Stimulated activated CD4-positive, alpha-beta T cell treated with anti-CD3 and anti-CD28 coated beads, Interleukin-15, amount 100 ng/mL, for 48 hours (primary cell): ENCODE results near the gene LILRA5.
"Not testable (repeated sequence)": the region's sequence is repeated elsewhere in the genome, so short reads cannot be mapped to it uniquely, and the experiment has no call there.

Source experiments
- DNase-seq, 2 donors: peaks; one replicate each; pipeline ENCODE4 v3.0.0-alpha.2; 2020; ENCODE audit warnings: low read depth in 2 of 2

Gene LILRA5

DNA sequence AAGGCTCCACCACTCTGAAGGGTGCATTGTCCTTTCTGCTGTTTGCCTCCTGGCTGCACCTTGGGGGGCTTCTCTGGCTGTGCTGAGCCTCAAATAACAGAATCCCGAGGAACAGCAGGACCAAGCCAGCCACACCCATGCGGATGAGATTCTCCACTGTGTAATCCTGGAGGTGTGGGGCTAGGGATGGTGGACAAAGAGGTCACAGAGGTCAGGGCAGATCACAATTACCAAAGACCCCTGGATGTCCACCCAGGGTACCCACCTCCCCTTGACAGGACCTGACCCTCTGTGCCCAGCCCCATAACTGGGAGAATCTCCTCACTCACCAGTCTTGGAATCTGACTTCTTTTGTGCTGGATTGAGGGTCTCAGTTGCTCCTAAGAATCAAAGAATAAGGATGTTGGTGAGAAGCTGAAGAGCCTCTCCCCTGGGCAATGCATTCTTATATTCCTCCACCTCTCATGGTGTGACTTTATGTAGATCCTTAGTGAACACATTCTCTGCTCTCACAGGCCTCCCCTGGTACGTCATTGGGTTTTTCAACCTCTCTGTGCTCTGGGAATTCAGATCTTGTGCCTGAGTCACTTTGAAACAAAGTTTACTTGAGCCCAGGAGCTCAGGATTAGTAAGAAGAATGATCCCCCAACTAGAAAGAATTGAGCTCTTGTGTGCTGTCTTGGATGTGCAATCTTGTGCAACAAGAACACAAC is 20.8 kb upstream of the LILRA5 start:
- no peak for DNase-seq

- no peak for DNase-seq
These were observed 19.2 kb upstream of the LILRA5 start for GRCh38 chr19:54332149-54332548.

- no peak for DNase-seq
These were observed 18.7 kb upstream of the LILRA5 start for GRCh38 chr19:54331626-54332025.

DNA sequence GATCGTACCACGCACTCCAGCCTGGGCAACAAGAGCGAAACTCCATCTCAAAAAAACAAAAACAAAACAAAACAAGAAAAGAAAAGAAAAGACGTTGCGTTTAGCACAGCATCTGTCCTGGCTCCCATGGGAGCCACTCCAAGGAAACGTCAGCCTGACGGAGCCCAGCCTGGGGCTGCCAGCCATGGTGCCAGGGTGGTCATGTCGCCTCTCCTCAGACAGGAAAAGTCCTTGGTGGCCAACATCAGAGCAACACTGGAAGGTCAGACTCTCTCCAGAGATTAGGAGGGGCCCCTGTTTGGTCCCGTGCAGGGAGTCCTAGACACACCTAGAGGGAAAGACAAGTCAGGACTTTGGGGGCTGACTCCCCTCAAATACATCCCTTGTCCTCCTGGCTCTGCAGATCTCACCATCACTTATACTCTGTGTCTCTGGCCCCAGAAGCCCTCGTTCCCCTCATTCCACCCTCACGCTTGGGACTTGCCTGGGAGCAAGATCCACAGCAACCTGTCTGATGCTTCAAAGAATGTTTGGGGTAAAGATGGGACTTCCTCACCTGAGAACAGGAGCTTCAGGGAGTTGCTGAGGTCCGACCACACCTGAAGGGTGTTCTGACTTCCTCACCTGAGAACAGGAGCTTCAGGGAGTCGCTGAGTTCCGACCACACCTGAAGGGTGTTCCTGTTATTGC is 16.7 kb upstream of the LILRA5 start:
- DNase-seq, result no peak

- DNase-seq, result not testable (repeated sequence)
These were observed 15.8 kb upstream of the LILRA5 start for GRCh38 chr19:54328781-54329180.

GRCh38 chr19:54325631-54326030 is 12.7 kb upstream of the LILRA5 start:
- DNase-seq, result no peak

- DNase-seq, result peak in 1 of 2 donors; percentile 43
These were observed 12.2 kb upstream of the LILRA5 start for GRCh38 chr19:54325194-54325621.

DNA sequence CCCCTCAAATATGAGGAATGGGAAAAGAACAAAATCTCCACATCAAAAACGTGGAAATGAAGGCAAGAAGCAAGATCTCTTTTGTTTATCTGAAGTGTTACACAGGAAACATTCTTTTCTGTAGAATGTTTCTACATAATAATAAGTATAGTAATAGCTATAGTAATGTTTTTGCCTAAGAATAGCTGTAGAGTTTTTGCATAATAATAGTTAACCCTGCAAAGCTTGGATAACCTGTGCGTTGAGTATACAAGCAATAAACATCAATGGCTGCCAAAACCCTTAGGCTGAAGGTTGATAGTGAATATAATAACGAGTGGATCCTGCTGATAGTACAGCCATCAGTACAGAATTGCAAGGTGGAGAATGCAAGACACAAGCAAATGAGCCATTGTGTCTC is 11.1 kb upstream of the LILRA5 start:
- DNase-seq, result no peak

DNA sequence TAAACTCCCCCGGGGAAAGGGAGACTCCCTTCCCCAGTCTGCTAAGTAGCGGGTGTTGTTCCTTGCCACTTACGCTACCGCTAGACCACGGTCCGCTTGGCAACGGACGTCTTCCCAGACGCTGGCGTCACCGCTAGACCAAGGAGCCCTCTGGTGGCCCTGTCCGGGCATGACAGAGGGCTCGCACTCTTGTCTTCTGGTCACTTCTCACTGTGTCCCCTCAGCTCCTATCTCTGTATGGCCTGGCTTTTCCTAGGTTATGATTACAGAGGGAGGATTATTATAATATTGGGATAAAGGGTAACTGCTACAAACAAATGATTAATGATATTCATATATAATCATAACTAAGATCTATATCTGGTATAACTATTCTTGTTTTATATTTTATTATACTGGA is 10.0 kb upstream of the LILRA5 start:
- DNase-seq, result not testable (repeated sequence)

DNA sequence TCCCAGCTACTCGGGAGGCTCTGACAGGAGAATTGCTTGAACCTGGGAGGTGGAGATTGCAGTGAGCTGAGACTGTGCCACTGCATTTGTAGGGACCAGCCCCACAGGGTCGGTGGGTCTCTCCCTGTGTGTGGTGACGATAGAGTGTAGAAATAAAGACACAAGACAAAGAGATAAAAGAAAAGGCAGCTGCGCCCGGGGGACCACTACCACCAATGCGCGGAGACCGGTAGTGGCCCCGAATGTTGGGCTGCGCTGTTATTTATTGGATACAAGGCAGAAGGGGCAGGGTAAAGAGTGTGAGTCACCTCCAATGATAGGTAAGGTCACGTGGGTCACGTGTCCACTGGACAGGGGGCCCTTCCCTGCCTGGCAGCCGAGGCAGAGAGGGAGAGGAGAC is 9.3 kb upstream of the LILRA5 start:
- not testable (repeated sequence) for DNase-seq

GRCh38 chr19:54319892-54320670 is 7.1 kb upstream of the LILRA5 start:
- DNase-seq, result no peak

DNA sequence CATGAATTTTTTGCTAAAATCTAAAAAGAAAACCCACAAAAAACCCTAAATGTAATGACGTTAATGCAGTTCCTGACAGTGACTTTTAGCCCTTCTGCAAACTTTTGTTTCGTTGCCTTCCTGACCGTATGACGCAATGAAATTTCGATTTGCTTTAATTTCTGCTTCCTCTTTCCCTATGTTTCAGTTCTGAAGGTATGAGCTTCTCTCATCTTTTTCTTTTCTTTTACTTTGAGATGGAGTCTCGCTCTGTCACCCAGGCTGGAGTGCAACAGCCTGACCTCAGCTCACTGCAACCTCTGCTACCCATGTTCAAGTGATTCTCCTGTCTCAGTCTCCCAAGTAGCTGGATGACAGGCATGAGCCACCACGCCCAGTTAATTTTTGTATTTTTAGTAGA is 6.1 kb upstream of the LILRA5 start:
- DNase-seq, result no peak

DNA sequence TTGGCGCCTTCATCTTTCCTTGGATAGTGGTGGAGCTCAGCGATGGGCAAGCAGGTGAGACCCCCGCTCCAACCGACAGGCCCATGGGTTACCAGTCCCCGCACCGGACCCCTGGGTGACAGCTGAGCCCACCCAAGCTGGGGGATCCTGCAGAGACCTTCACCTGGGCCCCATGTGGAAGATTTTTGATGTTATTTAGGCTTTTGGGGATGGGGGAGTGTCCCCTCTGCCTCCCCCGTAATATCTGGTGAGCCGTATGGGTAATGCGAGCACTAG is 4.9 kb upstream of the LILRA5 start:
- no peak for DNase-seq

DNA sequence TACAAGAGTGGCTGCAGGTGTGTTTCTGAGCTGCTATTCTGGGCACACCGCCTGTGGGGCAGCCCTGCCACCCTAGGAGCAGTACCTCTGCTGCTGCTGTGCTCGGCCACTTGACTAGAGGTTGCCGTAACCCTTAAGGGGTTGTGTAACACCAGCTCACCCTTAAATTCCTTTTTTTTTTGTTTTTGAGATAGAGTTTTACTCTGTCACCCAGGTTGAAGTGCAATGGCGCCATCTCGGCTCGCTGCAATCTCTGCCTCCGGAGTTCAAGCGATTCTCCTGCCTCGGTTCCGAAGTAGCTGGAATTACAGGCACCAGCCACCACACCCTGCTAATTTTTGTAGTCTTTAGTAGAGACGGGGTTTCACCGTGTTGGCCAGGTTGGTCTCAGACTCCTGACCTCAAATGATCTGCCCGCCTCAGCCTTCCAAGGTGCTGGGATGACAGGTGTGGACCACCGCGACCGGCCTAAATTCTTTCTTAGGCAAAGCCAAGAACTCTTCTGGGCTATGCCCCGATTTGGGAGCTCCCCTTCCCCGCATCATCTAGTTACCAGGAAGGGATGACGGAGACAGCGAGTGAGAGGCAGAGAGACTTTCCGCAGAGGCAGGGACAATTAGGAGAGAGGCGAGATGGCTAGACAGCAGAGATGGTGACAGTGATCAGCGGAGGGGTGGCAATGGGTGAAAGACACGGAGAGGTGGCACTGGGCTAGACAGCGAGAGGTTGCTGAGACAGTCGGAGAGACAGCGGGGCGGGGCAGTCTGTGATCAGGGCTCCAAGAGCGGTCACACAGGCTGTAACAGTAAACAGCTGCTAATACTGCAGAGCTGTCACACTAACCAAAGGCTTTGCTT is 4.4 kb upstream of the LILRA5 start:
- DNase-seq, result no peak

- no peak for DNase-seq
These were observed 3.8 kb upstream of the LILRA5 start for GRCh38 chr19:54316746-54317107.

GRCh38 chr19:54315956-54316355 is 3.0 kb upstream of the LILRA5 start:
- no peak for DNase-seq

DNA sequence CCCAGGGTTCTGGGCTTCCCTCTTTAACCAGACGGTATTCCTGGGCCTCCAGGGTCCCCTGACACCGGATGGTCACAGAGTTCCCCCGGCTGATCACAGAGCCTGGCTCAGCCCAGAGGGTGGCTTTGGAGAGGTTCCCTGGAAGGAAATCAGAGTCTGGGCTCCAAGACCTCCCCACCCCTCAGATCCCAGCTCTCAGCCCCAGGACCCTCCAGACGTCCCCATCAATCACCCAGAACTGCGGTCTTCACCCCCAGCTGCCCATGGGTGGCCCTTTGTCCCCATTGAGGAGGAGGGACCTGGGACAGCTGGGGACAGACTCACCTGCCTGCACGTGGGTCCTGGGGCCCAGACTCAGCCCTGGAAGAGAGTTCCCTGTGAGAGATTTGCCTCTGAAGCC is 955 bp downstream of the LILRA5 start:
- DNase-seq, result no peak

- DNase-seq, result no peak
These were observed 1.5 kb downstream of the LILRA5 start for GRCh38 chr19:54311486-54311885.

- DNase-seq, result no peak
These were observed 2.4 kb downstream of the LILRA5 start for GRCh38 chr19:54310543-54310942.

DNA sequence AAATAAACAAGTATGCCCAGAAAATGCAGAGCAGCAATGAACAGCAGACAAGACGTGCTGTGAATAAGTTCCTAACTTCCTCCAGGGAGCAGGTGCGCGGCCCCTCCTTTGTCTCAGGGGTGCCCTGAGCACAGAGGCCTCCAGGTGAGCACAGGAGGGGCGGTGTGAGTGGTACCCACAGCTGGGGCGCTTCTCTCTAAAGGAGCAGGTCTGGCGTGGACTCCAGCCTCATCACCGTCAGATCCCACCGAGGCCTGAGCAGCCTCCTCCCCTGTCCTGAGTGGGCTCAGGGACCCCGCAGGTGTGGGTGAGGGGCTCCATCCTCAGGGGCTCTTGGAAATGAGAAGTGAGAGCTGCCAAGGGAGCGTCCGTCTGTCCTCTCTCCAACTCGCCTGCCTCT is 3.2 kb downstream of the LILRA5 start:
- no peak for DNase-seq

- DNase-seq, result no peak
These were observed 5.5 kb downstream of the LILRA5 start for GRCh38 chr19:54307389-54308020.

DNA sequence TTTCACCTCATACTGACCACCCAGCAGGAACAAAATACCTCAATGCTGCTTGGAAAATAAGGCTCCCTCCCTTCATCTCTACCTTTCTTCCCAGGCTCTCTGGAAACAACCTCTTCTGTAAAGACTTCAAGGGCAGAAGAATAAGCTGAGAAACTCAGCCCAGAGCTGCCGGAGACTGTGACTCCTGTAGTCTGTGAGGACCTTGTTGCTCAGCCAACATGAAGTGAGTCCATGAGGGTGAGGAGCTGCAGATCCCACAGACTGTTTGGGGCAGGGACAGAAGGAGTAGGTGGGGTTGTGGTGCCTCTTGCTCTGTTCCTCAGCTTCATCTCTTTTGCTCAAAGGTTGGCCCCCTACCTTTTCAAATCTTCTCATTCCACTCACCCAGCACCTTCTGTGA is 7.8 kb downstream of the LILRA5 start:
- no peak for DNase-seq
